HG02623 (cell line): ENCODE measurements around the gene NRXN2.

Experiments
- ATAC-seq: cut with Tn5 transposase; IDR thresholded peaks from one replicate; pipeline ENCODE4 v1.9.1; 2021; ENCODE audit warnings: moderate library complexity; ENCODE audit not compliant: unreplicated experiment

The NRXN2 gene

GRCh38 chr11:64632654-64633053 lies 90.3 kb downstream of the NRXN2 start:
- ATAC-seq: no peak

- no peak for ATAC-seq
These were observed 90.8 kb downstream of the NRXN2 start for GRCh38 chr11:64632237-64632636.

GRCh38 chr11:64631675-64632074 lies 91.3 kb downstream of the NRXN2 start:
- no peak for ATAC-seq

GRCh38 chr11:64629796-64630562 lies 93.0 kb downstream of the NRXN2 start:
- ATAC-seq: no peak

- no peak for ATAC-seq
These were observed 93.9 kb downstream of the NRXN2 start for GRCh38 chr11:64629103-64629502.

- no peak for ATAC-seq
These were observed 94.4 kb downstream of the NRXN2 start for GRCh38 chr11:64628596-64628995.

- no peak for ATAC-seq
These were observed 95.6 kb downstream of the NRXN2 start for GRCh38 chr11:64627371-64627770.

GRCh38 chr11:64626637-64627036 lies 96.4 kb downstream of the NRXN2 start:
- no peak for ATAC-seq

- no peak for ATAC-seq
These were observed 98.0 kb downstream of the NRXN2 start for GRCh38 chr11:64624883-64625481.

- ATAC-seq: no peak
These were observed 100.3 kb downstream of the NRXN2 start for GRCh38 chr11:64622681-64623080.

GRCh38 chr11:64621283-64622019 lies 101.5 kb downstream of the NRXN2 start:
- no peak for ATAC-seq

GRCh38 chr11:64620381-64620971 lies 102.5 kb downstream of the NRXN2 start:
- ATAC-seq: no peak

- no peak for ATAC-seq
These were observed 103.1 kb downstream of the NRXN2 start for GRCh38 chr11:64619811-64620380.

GRCh38 chr11:64619196-64619595 lies 103.8 kb downstream of the NRXN2 start:
- no peak for ATAC-seq

GRCh38 chr11:64616817-64617216 lies 106.2 kb downstream of the NRXN2 start:
- ATAC-seq: no peak

- ATAC-seq: no peak
These were observed 108.1 kb downstream of the NRXN2 start for GRCh38 chr11:64614917-64615316.

- no peak for ATAC-seq
These were observed 109.3 kb downstream of the NRXN2 start for GRCh38 chr11:64613648-64614047.

- ATAC-seq: no peak
These were observed 110.9 kb downstream of the NRXN2 start for GRCh38 chr11:64611869-64612646.

GRCh38 chr11:64611176-64611575 lies 111.8 kb downstream of the NRXN2 start:
- no peak for ATAC-seq

GRCh38 chr11:64610596-64610995 lies 112.4 kb downstream of the NRXN2 start:
- no peak for ATAC-seq
